Measurements from ENCODE around the gene USP26.

The USP26 gene

DNA sequence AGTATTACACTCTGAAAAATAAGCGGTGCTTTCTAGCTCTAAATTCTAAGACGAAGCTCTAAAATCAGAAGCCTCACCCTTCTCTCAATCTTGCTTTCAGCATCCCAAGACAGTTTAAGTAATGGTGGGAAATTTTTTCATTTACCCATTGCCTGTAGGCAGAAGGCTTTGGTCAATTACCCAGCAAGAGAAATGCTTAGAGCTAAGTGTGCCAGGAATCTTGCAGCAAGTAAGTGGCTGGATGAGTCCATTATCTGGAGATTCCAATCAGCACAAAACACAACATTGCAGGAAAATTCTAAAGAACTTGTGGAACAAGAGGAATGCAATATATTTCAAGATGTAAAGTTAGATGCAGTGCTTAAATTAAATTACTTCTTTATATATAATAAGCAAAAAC lies 28.4 kb downstream of the USP26 start:
- Histone ChIP-seq H3K4me2 (ENCODE audit: low read length) (no peak overlapping the region), H2AFZ (ENCODE audit: insufficient read depth, low read length, poor library complexity) (no peak overlapping the region), H2BK120ac (ENCODE audit: insufficient read depth, low read length, poor library complexity) (no peak overlapping the region), H4K91ac (ENCODE audit: low read depth, low read length) (no peak overlapping the region), H3K9me3 (ENCODE audit: insufficient read depth, low read depth, low read length) (no peaks in the 10 kb centered on the region), H2BK12ac (ENCODE audit: low read length) (no peak overlapping the region), H3K36me3 (ENCODE audit: control insufficient read depth in 1 of 2, insufficient read depth in 2 of 2, low read length in 2 of 2) (no peaks in the 10 kb centered on the region), H3K14ac (ENCODE audit: low read length) (no peak overlapping the region), H3K27me3 (ENCODE audit: insufficient read depth, low read length) (no peaks in the 10 kb centered on the region), H3K23ac (ENCODE audit: low read length) (no peak overlapping the region), H2AK5ac (ENCODE audit: low read length) (no peak overlapping the region), H3K27ac (ENCODE audit: low read depth, low read length) (no peak overlapping the region), H3K18ac (ENCODE audit: low read length) (no peak overlapping the region), H3K79me1 (ENCODE audit: low read length) (no peaks in the 10 kb centered on the region), H4K12ac (ENCODE audit: low read depth, low read length) (no peak overlapping the region), H3K79me2 (ENCODE audit: control insufficient read depth, insufficient read depth, low read length, poor library complexity) (no peaks in the 10 kb centered on the region), H3K4ac (ENCODE audit: low read depth, low read length) (no peak overlapping the region), H3K4me1 (ENCODE audit: control insufficient read depth in 1 of 2, insufficient read depth in 2 of 2, low read length in 2 of 2) (no peaks in the 10 kb centered on the region), H4K8ac (ENCODE audit: low read depth, low read length) (no peak overlapping the region), H2BK5ac (ENCODE audit: low read depth, low read length, poor library complexity) (no peak overlapping the region), H3K9ac (ENCODE audit: low read length) (no peak overlapping the region), H3K4me3 (ENCODE audit: low read depth, low read length) (no peak overlapping the region)
- no CpG with 5 or more reads among the region's 2 CpGs for WGBS (ENCODE audit: extremely low coverage, insufficient coverage, insufficient read length)
- DNase-seq, result peak in 1 of 2 donors; percentile 56

DNA sequence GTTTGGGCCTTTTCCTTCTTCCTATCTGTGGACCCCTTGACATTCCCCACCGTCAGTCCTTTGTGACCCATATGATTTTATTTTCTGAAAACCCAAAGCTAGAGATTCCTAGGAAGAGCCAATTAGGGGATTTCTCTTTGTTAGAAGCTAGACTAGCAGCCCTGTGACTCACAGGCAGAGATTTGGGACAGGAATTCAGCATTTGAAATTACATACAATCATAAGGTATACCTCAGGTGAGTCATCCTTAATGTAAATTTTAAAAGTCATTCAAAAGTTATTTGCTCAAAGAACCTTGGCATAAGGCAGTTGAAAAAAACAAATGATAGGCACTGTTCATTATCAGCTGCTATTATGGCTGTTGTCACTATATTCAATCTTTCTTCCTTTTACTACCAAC lies 40.6 kb downstream of the USP26 start:
- peak overlapping the region; percentile 22 for H2BK120ac ChIP-seq (ENCODE audit: insufficient read depth, low read length, poor library complexity)
- no peak overlapping the region for H3K23ac ChIP-seq (ENCODE audit: low read length)
- H2BK5ac ChIP-seq (ENCODE audit: low read depth, low read length, poor library complexity), result no peak overlapping the region
- H3K27me3 ChIP-seq (ENCODE audit: insufficient read depth, low read length), result no peaks in the 10 kb centered on the region
- no peak overlapping the region for H3K14ac ChIP-seq (ENCODE audit: low read length)
- no peak overlapping the region for H3K27ac ChIP-seq (ENCODE audit: low read depth, low read length)
- no peak overlapping the region for H3K18ac ChIP-seq (ENCODE audit: low read length)
- no CpG with 5 or more reads among the region's 1 CpG for WGBS (ENCODE audit: extremely low coverage, insufficient coverage, insufficient read length)
- H3K4ac ChIP-seq (ENCODE audit: low read depth, low read length), result no peak overlapping the region
- no peak overlapping the region for H4K12ac ChIP-seq (ENCODE audit: low read depth, low read length)
- no peak overlapping the region for H3K9ac ChIP-seq (ENCODE audit: low read length)
- H3K4me2 ChIP-seq (ENCODE audit: low read length), result no peak overlapping the region
- peak overlapping the region; percentile 47 for H4K91ac ChIP-seq (ENCODE audit: low read depth, low read length)
- H3K36me3 ChIP-seq (ENCODE audit: control insufficient read depth in 1 of 2, insufficient read depth in 2 of 2, low read length in 2 of 2), result no peaks in the 10 kb centered on the region
- H3K9me3 ChIP-seq (ENCODE audit: insufficient read depth, low read depth, low read length), result no peaks in the 10 kb centered on the region
- DNase-seq, result peak; percentile 19 to 63
- no peak overlapping the region for H2AFZ ChIP-seq (ENCODE audit: insufficient read depth, low read length, poor library complexity)
- H3K79me1 ChIP-seq (ENCODE audit: low read length), result peaks cover 3% of the 10 kb centered on the region
- no peak overlapping the region for H3K4me3 ChIP-seq (ENCODE audit: low read depth, low read length)
- H3K79me2 ChIP-seq (ENCODE audit: control insufficient read depth, insufficient read depth, low read length, poor library complexity), result no peaks in the 10 kb centered on the region
- H2BK12ac ChIP-seq (ENCODE audit: low read length), result no peak overlapping the region
- H4K8ac ChIP-seq (ENCODE audit: low read depth, low read length), result no peak overlapping the region
- no peak overlapping the region for H2AK5ac ChIP-seq (ENCODE audit: low read length)
- H3K4me1 ChIP-seq (ENCODE audit: control insufficient read depth in 1 of 2, insufficient read depth in 2 of 2, low read length in 2 of 2), result no peaks in the 10 kb centered on the region

GRCh38 chrX:133054761-133055405 lies 42.0 kb downstream of the USP26 start:
- H3K4me1 ChIP-seq (ENCODE audit: control insufficient read depth in 1 of 2, insufficient read depth in 2 of 2, low read length in 2 of 2), result no peaks in the 10 kb centered on the region
- H4K91ac ChIP-seq (ENCODE audit: low read depth, low read length), result no peak overlapping the region
- H4K12ac ChIP-seq (ENCODE audit: low read depth, low read length), result no peak overlapping the region
- peak overlapping the region; percentile 71 for H3K27ac ChIP-seq (ENCODE audit: low read depth, low read length)
- no peak overlapping the region for H3K4ac ChIP-seq (ENCODE audit: low read depth, low read length)
- H3K27me3 ChIP-seq (ENCODE audit: insufficient read depth, low read length), result no peaks in the 10 kb centered on the region
- H2BK5ac ChIP-seq (ENCODE audit: low read depth, low read length, poor library complexity), result peak overlapping the region; percentile 31
- no peak overlapping the region for H2BK120ac ChIP-seq (ENCODE audit: insufficient read depth, low read length, poor library complexity)
- DNase-seq, result no peak
- H2AFZ ChIP-seq (ENCODE audit: insufficient read depth, low read length, poor library complexity), result no peak overlapping the region
- no peak overlapping the region for H2BK12ac ChIP-seq (ENCODE audit: low read length)
- H3K18ac ChIP-seq (ENCODE audit: low read length), result no peak overlapping the region
- H3K36me3 ChIP-seq (ENCODE audit: control insufficient read depth in 1 of 2, insufficient read depth in 2 of 2, low read length in 2 of 2), result no peaks in the 10 kb centered on the region
- H4K8ac ChIP-seq (ENCODE audit: low read depth, low read length), result no peak overlapping the region
- H3K9ac ChIP-seq (ENCODE audit: low read length), result no peak overlapping the region
- H3K9me3 ChIP-seq (ENCODE audit: insufficient read depth, low read depth, low read length), result no peaks in the 10 kb centered on the region
- no peak overlapping the region for H3K4me2 ChIP-seq (ENCODE audit: low read length)
- no peak overlapping the region for H2AK5ac ChIP-seq (ENCODE audit: low read length)
- no peak overlapping the region for H3K23ac ChIP-seq (ENCODE audit: low read length)
- no peak overlapping the region for H3K14ac ChIP-seq (ENCODE audit: low read length)
- peaks cover 3% of the 10 kb centered on the region for H3K79me1 ChIP-seq (ENCODE audit: low read length)
- H3K79me2 ChIP-seq (ENCODE audit: control insufficient read depth, insufficient read depth, low read length, poor library complexity), result no peaks in the 10 kb centered on the region
- no peak overlapping the region for H3K4me3 ChIP-seq (ENCODE audit: low read depth, low read length)

DNA sequence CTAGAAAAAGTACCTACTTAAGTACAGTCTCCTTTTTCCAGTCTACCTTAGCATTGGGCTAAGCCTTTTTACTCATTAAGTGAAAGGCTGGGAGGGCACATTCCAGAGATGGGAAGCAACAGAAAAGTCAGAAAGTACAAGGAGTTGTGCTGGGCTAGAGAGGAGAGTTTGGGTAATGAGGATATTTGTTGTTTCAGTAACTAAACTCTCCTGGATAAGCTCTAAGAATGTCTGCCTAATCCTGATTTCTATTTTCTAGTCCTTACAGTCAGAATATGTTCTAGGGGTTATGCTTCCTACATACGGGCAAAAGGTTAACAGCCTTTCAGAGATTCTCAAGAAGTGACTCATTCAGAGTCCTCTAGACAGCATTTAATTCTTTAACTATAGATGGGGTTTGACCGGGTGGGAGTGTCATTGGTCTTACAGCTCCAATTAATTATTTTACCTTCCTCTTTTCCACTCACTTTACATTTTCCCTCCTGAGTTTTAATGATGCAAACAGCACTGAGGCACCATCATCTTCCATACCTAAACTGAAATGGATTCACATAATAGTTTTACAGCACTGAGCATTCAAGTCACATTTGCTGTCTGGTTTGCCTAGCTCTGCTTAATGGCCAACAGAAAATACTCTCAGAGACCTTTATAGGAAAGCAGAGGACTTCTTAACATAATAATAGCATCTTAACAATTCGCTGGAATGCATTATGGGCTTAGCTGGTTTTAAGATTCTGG lies 42.9 kb downstream of the USP26 start:
- Histone ChIP-seq H3K36me3 (ENCODE audit: control insufficient read depth in 1 of 2, insufficient read depth in 2 of 2, low read length in 2 of 2) (no peaks in the 10 kb centered on the region), H3K27me3 (ENCODE audit: insufficient read depth, low read length) (no peaks in the 10 kb centered on the region), H3K14ac (ENCODE audit: low read length) (no peak overlapping the region), H4K8ac (ENCODE audit: low read depth, low read length) (no peak overlapping the region), H3K4me1 (ENCODE audit: control insufficient read depth in 1 of 2, insufficient read depth in 2 of 2, low read length in 2 of 2) (no peaks in the 10 kb centered on the region), H3K23ac (ENCODE audit: low read length) (no peak overlapping the region), H3K4ac (ENCODE audit: low read depth, low read length) (no peak overlapping the region), H3K27ac (ENCODE audit: low read depth, low read length) (peak overlapping the region; percentile 90), H3K79me2 (ENCODE audit: control insufficient read depth, insufficient read depth, low read length, poor library complexity) (no peaks in the 10 kb centered on the region), H3K79me1 (ENCODE audit: low read length) (peaks cover 3% of the 10 kb centered on the region), H2AK5ac (ENCODE audit: low read length) (no peak overlapping the region), H3K9ac (ENCODE audit: low read length) (no peak overlapping the region), H3K4me2 (ENCODE audit: low read length) (no peak overlapping the region), H2BK120ac (ENCODE audit: insufficient read depth, low read length, poor library complexity) (no peak overlapping the region), H3K4me3 (ENCODE audit: low read depth, low read length) (no peak overlapping the region), H2BK12ac (ENCODE audit: low read length) (no peak overlapping the region), H3K18ac (ENCODE audit: low read length) (no peak overlapping the region), H4K12ac (ENCODE audit: low read depth, low read length) (no peak overlapping the region), H2AFZ (ENCODE audit: insufficient read depth, low read length, poor library complexity) (no peak overlapping the region), H2BK5ac (ENCODE audit: low read depth, low read length, poor library complexity) (no peak overlapping the region), H3K9me3 (ENCODE audit: insufficient read depth, low read depth, low read length) (no peaks in the 10 kb centered on the region), H4K91ac (ENCODE audit: low read depth, low read length) (no peak overlapping the region)
- no CpG with 5 or more reads among the region's 3 CpGs for WGBS (ENCODE audit: extremely low coverage, insufficient coverage, insufficient read length)
- peak; percentile 6 to 60 for DNase-seq
